Suppressor macrophage treated with lipopolysaccharide for 4 hours (primary cell): Measurements from ENCODE around the gene OPCML.

ENCODE experiments used
- DNase-seq: peaks from one replicate; pipeline ENCODE4 v3.0.0-alpha.2; 2020

The OPCML gene

DNA sequence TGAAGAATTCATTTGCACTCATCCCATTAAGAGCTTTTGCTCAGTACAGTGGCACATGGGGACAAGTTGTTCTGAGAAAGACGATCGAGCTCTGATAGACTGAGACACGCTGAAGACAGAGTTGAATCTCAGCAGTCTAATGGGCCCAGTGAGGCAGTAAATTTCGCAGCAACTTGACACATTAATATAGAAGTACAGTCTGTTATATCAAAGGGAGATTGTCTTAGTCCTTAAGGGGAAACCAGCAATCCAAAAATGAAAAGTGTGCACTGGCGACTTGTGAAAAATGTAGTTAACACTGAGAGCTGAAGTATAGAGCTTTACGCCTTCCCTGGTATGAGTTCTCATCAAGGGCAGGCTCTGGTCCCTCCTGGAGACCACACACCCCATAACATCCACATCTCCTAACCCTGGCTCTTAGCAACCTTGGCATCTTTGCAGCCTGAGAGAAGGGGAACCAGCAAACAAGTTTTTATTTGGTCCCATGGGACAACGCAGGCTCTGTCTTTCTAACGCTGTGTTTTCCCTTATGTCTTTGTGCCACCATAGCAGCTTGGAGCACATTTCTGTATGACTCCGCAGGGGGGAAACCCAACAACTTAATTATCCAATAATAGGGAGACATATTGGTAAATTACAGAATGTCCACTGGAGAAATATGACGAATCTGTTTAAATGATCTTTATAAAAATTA, 952.5 kb downstream of the OPCML start:
- no peak for DNase-seq

DNA sequence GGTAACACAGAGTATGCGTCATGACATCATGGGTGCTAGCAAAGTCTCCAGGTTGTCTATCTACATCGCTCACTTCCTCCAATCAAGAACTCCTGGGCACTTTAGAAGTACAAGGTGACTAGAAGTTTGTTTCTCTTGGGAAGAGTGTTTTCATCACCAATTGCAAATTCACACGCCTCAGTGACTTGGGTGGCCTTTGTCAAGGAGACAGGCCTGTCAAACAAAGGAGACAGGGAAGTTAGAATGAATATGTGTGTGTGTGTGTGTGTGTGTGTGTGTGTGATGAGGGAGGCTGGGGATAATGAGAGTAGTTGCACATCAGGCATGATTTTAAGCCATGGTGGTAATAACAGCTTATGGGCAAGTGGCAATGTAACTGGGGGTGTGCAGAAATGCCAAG, 953.2 kb downstream of the OPCML start:
- no peak for DNase-seq

DNA sequence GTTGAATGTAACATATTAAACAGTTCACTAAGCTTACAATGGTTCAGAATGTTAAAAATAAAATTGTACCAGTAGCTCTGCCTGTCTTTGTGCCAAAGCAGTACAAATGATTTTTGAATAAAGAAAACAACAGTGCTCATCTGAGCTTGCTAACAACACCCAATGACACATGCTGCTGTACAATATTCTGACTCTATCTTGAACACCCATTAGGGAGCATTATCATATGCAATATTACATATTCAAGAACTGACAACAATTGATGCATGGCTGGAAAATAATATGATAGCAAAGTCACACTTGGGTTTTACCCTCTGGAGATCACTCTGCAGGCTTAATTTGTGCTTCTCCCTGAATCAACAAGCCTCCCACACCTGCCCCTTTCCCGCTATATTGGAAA, 953.7 kb downstream of the OPCML start:
- no peak for DNase-seq

DNA sequence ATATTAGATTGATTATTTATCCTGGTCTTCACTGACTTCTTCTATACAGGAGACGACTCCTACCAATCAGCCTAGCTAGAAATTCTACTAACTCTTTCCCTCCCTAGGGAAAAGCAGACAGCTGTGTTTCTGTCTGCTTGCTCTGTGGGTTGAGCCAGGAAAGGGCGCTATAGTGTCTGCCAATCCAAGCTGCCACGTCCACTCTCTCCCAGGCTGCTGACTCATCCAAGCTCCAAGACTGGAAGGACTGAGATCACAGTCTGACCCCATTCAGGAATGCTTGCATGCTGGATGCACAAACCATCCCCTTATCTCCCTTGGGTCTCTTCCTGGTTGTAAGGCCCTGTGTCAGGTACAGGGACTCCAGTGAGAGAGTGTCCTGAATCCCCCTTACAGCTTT, 955.6 kb downstream of the OPCML start:
- DNase-seq, result no peak

DNA sequence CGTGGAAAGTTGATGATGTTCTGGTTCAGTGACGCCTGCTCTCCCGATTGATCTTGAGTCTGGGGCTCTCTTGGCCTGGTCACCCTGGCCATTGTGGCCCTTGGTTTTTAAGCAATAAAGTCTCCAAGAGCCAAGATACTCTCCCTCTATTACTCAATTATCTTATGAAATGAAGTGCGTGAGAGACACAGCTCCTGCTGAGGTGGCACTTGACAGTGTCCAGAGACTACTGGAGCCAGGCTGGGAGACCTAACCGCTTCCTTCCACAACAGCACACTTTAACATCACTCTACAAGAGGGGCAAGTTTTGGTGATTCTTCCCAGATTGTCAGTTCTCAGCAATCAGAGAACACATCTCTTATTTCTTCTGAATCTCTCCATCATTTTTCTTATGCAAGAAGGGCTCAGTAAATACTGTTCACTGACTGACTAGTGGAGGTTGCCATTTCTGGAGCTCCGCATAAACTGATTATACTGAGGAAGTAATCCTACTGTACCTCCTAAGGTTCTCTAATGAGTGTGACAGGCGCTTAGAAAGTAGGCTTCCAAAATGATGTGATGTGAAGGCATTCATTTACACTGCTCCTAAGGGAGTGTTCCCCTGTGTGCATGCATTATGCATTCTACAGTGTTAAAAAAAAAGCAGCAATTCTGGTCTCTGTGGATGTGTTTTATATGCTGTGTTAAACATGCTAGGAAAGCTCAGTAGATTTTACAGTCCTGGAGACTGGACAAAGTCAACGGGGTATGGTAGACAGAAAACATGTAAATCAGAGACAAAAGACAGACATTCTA, 968.0 kb downstream of the OPCML start:
- DNase-seq, result no peak

DNA sequence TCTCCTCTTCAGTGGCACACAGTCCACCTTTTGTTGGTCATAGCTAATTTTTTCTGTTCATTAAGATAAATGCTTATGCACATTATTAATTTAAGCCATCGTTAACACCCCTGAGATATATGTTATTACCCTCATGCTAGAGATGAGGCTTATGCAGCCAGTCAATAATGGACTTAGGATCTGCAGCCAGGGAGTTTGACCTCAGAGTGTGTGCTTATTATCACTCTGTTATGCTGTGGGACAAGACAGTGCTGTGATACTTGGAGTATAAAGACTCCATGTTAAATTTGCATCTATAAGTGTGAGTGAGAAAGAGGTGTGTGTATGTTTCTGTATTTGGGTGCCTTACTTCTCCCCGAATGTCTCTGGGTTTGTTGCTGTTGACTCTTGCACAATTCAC, 969.3 kb downstream of the OPCML start:
- no peak for DNase-seq

DNA sequence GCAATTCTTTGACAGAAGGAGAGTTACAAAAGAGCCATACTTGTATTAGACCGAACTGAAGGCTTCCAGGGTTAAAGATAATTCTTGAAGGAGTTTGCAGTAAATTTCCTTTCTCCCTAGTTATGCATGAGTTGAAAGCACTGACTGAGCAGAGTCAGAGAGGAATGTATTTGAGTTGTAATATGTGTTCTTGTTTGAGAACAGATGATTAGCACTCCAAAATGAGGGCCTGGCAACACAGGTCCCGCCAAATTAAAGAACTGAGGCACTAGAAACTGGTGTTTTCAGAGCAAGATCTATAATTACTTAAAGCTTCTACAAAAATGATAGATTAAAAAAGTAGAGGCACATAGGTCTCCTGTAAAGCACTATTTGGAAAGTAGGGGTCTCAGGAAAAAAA, 970.4 kb downstream of the OPCML start:
- no peak for DNase-seq

DNA sequence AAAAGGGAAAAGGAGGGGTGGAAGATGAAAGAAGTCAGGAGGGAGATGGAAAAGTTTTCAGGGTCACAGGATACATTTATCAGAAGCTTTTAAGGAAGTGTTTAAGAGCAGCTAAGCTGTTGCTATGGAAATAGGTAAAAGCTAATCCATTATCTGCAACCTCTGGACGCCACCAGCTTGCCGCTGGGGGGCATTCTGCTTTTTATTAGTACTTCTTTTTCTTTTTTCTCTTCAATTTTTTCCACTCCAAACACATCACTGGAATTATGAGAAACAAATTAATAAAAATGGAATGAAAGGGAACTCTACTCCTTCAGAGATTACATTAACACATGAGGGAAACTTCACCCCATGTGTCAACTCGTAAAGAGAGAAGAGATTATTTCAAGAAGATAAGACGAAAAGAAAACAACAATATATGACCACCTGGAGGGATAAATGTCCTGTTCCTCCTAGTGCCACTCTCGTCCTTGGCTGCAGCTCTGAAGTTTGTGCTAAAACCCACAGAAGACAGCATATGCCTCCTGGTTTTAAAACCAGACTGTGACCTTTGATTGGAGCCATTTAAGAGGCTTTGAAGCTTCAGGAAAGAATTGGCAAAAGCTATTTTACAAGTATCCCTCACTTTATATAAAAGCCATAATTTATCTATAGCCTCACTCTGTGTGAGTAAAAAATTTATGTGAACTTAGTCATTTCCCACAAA, 972.8 kb downstream of the OPCML start:
- no peak for DNase-seq

DNA sequence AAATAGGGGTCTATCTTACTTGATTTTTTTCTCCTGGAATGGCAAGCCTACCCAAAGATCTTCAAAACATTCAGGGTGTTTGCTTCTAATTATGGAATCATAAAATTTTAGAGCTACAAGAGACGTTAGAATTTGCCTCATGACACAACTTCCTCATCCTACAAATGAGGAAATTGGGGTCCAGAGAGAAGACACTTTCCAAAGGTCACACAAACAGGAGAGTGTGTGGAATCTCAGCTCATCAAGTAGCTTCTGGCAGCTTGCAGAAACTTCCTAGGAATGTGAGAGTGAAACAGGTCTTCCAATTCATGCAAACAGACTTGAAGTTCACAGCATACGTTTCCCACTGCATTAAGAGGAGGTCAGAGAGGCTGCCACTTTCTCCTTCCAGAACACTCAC, 976.0 kb downstream of the OPCML start:
- DNase-seq, result no peak

DNA sequence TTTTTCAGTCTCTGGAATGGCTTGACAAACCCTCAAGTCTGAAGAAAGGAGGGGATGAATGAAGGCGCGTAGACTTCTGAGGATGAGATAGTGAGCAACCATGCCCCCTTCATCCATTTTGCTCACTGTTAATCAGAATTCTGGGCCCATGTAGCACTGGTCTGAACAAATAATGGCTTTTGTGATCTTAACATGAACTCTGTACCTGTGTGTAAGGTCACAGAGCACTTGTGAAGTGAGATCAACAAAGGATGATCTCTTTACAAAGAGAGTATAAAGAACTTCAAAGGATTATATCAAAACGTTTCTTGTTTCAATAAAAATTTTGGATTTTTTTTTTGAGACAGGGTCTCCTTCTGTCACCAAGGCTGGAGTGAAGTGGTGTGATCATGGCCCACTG, 976.7 kb downstream of the OPCML start:
- no peak for DNase-seq

DNA sequence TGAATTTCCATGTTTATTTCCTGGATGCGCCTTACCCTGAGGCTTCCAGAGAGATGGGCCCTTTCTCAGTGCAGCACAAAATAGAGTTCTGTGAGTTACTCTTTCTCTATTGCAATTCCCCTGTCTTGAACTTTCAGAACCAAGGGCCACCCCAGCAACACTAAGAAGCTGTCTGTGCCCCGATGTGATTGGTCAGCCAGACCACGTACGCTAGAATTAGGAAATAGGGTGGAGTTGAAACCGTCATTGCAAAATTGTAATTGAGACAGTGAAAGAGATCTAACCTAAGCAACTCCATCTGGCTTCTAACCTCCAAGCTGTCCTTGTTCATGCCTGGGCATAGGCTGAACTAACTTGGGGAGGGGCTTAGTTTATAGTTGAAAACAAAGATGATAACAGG, 981.3 kb downstream of the OPCML start:
- no peak for DNase-seq

DNA sequence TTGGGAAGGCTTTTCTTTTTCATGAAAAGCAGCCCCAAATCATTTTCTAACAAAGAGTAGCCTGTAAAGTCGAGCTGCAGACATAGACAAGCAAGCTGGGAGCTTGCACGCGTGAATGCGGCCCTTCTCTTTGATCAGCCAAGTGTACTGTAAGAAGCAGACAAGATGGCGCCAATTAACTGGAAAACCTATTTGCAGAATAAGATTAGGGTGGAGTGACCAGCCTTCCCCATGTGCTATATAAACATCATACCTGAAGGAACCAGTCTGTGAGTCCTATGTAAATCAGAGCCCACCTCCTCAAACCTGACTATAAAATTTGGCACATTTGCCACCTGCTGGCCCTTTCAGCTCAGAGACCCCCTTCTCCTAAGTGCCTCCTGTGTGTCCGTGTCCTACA, 982.7 kb downstream of the OPCML start:
- DNase-seq, result no peak

DNA sequence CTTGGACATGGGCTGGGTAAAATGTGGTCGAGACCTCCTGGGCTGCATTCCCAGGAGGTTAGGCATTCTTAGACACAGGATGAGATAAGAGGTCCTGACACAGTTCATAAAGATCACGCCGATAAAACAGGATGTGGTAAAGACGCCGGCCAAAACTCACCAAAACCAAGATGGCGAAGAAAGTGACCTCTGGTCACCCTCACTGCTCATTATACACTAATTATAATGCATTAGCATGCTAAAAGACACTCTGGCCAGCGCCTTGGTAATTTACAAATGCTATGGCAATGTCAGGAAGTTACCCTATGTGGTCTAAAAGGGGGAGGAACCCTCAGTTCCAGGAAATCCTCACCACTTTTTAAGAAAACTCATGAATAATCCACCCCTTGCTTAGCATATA, 983.3 kb downstream of the OPCML start:
- DNase-seq, result no peak

DNA sequence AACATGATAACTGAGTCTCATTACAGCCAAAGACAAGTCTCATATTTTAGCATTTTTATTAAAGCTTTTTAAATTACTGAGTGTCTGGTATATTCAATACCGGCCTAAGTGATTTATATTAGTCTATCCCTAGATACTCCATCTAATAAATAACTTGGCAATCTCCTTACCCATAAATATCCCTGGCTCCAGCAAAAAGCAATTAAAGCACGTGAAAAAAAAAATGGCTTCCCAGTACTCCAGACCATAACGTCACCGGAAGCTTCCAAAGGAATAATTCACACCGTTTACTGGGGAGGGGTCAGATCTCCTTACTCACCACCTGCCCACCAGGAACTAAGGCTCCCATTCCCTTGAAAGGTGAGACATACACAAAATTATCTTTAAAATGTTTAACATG, 988.3 kb downstream of the OPCML start:
- no peak for DNase-seq

DNA sequence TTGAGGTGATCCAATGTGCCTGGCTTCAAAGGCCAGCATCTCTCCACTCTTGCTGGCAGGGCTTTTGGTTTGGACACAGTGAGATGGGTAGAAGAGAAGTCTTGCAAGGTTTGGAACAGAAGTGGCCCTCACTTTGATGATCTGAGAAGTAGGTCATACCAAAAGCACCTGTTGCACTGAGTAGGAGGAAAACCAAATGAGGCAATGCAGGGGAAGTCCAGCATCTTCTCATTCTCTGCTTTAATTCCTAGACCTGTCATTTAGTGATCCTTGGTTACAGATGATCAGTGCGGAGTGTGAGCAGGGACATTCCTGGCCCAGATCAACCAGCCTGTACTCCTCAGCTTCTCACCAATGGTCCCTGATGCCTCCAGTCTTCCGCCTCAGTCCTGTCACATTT, 990.5 kb downstream of the OPCML start:
- DNase-seq, result no peak

DNA sequence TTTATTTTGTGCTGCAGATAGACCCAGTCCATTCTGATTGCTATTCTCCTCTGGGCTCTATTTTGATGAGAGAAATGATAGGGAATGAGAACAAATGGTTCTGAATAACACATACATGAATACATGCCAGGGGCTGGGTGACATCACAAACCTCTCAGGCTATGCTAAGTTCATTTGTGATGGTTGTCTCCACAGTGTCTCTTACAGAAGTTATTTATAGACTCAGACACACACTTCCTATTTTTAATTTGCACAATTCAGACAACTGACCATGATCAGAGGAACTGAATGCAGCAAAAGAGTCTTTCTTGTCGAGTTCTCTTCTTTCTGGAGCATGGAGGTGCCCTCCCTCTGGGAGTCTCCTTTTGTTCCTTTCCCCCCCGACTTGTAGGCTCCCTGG, 991.7 kb downstream of the OPCML start:
- DNase-seq, result no peak

DNA sequence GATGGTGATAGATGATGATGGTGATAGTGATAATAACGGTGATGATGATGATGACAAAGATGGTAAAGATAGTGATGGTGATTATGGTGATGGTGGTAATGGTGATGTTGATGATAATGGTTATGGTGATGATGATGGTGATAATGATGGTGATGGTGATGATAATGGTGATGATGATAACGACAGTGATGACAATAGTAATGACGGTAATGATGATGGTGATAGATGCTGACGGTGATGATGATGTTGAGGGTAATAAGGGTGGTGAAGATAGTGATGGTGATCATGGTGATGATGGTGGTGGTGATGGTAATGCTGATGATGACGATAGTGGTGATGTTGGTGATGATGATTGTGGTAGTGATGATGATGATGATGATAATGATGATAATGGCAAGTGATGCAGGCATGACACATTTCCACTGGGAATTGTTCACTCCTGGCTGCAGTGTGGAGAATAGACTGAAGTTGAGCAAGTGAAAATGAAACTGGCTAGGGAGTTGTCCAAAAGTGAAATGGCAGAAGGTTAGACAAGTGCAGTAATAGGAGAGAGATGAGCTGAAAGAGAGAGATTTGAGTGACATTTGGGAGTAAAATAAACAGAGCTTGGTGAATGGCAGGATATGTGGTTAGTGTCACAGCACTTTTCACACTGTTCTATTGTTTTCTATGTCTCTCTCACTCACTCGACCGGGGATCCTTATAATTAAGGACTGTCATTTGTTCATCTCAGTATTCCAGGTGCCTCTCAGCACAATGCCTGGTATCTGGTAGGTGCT, 992.5 kb downstream of the OPCML start:
- DNase-seq, result no peak

DNA sequence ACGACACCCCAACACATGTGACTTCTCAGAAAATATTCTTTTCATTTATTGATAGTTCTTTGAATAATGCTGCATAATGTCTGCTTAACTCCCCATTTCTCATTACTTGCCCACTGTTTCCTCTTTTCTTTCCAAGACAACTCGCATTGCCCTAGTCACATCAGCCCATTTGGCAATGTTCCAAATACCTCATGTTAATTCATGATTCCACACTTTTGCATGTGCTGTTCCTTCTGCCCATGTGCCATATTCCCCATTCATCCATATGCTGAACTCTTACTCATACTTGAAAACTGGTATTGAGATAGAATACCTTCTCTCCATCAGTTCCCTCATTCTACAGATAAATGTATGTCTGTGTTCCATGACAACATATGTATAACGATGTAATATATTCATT, 993.7 kb downstream of the OPCML start:
- no peak for DNase-seq

DNA sequence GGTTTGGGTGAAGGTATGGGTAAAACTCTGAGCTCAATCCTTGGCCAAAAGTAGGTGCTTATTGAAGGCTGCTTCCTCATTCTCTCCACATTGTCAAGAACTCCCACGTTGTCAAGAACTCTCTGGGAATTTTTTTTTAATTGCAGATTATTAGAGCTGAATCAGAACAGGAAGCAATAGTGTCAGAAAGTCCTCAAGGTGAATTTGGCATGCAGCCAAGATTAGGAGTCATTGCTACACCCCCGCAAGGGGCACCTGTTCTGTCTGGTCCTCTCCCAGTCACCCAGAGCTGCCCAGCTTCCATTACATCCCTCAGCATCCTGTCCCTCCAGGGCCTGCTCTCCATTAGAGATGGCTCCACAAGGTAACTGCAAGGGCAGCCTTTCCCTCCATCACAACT, 996.5 kb downstream of the OPCML start:
- DNase-seq, result no peak

DNA sequence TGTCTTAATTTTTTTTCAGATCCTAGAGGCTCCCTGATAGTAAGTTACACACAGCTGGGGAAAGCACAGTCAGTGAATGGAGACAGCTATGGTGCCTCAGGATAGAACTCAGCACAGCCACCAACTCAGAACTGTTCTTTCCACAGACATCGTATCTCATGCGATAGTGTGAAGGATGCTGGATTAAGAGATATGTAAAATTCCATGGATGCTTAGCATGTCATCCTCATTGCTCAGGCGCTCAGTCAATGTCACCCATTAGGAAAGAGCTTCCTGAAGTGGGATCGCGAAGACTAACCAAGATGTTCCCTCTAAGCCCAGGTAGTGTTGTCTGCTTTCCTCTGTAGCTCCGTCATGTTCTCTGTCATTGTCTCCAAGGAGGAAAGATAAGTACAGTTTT, 1000.4 kb downstream of the OPCML start:
- no peak for DNase-seq

DNA sequence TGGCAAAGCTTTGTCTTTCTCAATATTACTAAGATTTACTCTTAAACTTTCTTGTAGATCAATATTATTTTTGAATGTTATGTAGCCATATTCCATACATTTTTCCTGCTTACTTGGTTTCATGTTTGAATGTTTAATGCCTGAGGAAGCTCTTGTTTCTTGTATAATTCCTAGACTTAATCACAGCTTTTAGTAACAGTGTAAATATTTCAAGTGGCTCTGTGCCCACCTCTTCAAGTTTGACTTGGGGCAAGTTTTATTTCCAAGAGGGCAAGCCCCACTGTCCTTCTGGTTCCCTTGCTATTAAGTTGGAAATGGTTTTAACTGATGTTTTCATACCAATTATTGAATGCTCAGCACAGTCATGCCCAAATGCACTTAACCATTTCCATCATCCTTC, 1004.1 kb downstream of the OPCML start:
- no peak for DNase-seq

DNA sequence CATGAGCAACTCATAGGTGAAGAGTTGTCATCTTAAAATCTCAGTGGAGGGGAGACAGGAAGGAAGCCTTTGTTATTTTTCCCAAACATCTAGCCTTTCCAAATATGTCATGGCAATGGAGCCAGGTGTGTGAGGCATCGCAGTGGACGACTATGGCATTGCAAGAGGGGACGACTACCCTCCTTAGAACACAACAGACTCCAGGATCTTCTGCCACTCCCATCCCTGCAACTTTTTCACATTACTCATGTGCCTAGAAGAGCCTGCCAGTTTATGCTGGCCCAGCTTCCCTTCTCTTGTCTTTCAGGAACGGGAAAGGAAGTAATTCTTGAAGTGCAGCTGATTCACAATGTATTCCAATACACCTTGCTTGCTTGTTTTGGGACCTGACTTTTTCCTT, 1008.4 kb downstream of the OPCML start:
- DNase-seq, result no peak

DNA sequence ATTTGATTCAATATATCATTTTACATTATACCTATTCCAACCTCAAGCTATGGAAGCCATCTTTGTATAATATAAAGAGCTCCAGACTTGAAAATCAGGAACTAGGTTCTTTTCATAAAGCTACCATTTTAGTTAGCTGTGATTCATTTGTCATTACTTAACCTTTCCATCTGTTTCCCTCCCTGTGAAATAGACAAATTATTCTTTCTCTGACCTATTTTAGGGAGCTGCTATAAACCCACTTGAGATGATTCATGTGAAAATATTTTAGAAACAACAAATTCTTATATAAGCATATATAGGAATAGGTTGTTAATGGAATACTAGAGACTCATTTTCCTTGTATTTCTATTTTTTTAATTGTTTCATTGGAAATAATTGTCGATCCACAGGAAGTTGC, 1012.1 kb downstream of the OPCML start:
- no peak for DNase-seq
